ENCODE measurements around the gene PHC1.

DNA sequence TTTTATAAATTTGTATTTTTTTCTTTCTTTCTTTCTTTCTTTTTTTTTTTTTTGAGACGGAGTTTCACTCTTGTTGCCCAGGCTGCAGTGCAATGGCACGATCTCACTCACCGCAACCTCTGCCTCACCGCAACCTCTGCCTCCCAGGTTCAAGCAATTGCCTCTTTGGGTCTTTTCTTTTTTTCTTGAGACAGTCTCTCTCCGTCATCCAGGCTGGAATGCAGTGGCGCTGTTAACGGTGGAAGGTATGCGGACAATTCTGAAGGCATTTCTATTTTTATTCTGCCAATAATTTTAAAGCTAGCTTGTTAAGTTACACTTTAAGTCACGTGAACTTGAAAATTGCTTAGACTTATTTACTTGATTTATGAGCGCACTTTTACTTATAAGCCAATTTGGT lies 8.8 kb upstream of the PHC1 start:
- TF ChIP-seq ZFX (IDR thresholded peaks at IDR 0.05; ENCODE audit: borderline replicate concordance) (no peak), CTCF (IDR thresholded peaks at IDR 0.05) (no peak)

Measured in 22Rv1 (cell line).